Keratinocyte (primary cell): ENCODE measurements around the gene CTNND2. TPM values are rescaled to one million over a fixed set of nuclear protein-coding genes. Genes with fewer than 3 reads are reported as not detected.

ENCODE experiments used
- DNase-seq: peaks from one replicate; pipeline ENCODE4 v3.0.0-alpha.2; 2011; ENCODE audit warnings: low read depth, missing footprints, low spot score
- FAIRE-seq: peaks from 2 replicates; lab custom pipeline; 2011; peaks lifted over from hg19 to GRCh38; lab: Jason Lieb, UNC
- H2AFZ ChIP-seq: 2 replicates; pipeline ENCODE4 v1.6.0; 2012; ENCODE audit warnings: low read length, control low read depth, inconsistent platforms; ENCODE audit not compliant: control insufficient read depth
- H3K27ac ChIP-seq: 2 replicates; pipeline ENCODE4 v1.5.1; 2011; ENCODE audit warnings: low read length; ENCODE audit not compliant: control insufficient read depth, insufficient read depth
- H3K27me3 ChIP-seq: 3 replicates; pipeline ENCODE4 v1.6.0; 2011; ENCODE audit warnings: low read length; ENCODE audit not compliant: control insufficient read depth, insufficient read depth; ENCODE audit errors: extremely low read depth
- H3K36me3 ChIP-seq, 2 experiments: 2 replicates in 1 of 2; 3 replicates in 1 of 2; pipeline ENCODE4 v1.5.1; 2011; ENCODE audit warnings: low read length in 2 of 2, mild to moderate bottlenecking in 1 of 2; ENCODE audit not compliant: control insufficient read depth in 2 of 2, insufficient read depth in 2 of 2; ENCODE audit errors: extremely low read depth in 1 of 2
- H3K4me1 ChIP-seq: 3 replicates; pipeline ENCODE4 v1.5.1; 2011; ENCODE audit warnings: low read length; ENCODE audit not compliant: control insufficient read depth, insufficient read depth; ENCODE audit errors: extremely low read depth
- H3K4me2 ChIP-seq: 3 replicates; pipeline ENCODE4 v1.6.0; 2011; ENCODE audit warnings: low read depth, low read length; ENCODE audit not compliant: control insufficient read depth, insufficient read depth; ENCODE audit errors: extremely low read depth
- H3K4me3 ChIP-seq, 3 experiments: fragments of 200-600 bp in 1 of 3; sonication (generic) in 1 of 3; 2 replicates in 2 of 3; 3 replicates in 1 of 3; pipeline ENCODE4 v1.5.1; 2011 to 2016; ENCODE audit warnings: low read length in 3 of 3, mild to moderate bottlenecking in 3 of 3, control low read depth in 2 of 3, inconsistent platforms in 1 of 3, low read depth in 1 of 3, mixed read lengths in 1 of 3, mixed run types in 1 of 3, moderate library complexity in 1 of 3; ENCODE audit not compliant: control insufficient read depth in 2 of 3, insufficient read depth in 2 of 3; ENCODE audit errors: extremely low read depth in 1 of 3
- H3K79me2 ChIP-seq: 2 replicates; pipeline ENCODE4 v1.6.0; 2012; ENCODE audit warnings: low read length; ENCODE audit not compliant: control insufficient read depth, insufficient read depth
- H3K9ac ChIP-seq: 3 replicates; pipeline ENCODE4 v1.6.0; 2011; ENCODE audit warnings: low read length; ENCODE audit not compliant: control insufficient read depth, insufficient read depth; ENCODE audit errors: extremely low read depth
- H3K9me1 ChIP-seq: 3 replicates; pipeline ENCODE4 v1.6.0; 2011; ENCODE audit warnings: low read length; ENCODE audit not compliant: control insufficient read depth, insufficient read depth; ENCODE audit errors: extremely low read depth
- H3K9me3 ChIP-seq: 2 replicates; pipeline ENCODE4 v1.5.1; 2012; ENCODE audit warnings: low read depth, low read length; ENCODE audit not compliant: control insufficient read depth
- H4K20me1 ChIP-seq: 3 replicates; pipeline ENCODE4 v1.6.0; 2011; ENCODE audit warnings: low read length; ENCODE audit not compliant: control insufficient read depth, insufficient read depth; ENCODE audit errors: extremely low read depth
- EZH2 ChIP-seq: IDR thresholded peaks from one replicate; pipeline ENCODE4 v1.6.1; 2012; ENCODE audit warnings: inconsistent platforms, mild to moderate bottlenecking, low read length, moderate library complexity
- dilution Hi-C: fragments of 300-500 bp; cut with MboI; formaldehyde crosslinking; loops from one replicate; pipeline ENCODE4 v1.7.0; 2020; ENCODE audit warnings: low sequenced_read_pairs; ENCODE audit not compliant: extremely low pct_ligation_motif_present
- polyA plus RNA-seq, 5 experiments: library from polyadenylated mRNA; depleted of rRNA in 3 of 5; stranded (reverse) in 3 of 5; stranded (forward) in 1 of 5; unstranded in 1 of 5; fragments of >200 nt; gene quantifications; 1 replicate in 1 of 5; 2 replicates in 3 of 5; 3 replicates in 1 of 5; pipeline versions ENCODE4 v1.2.1 to v1.2.3, GENCODE V29; 2011 to 2012; ENCODE audit warnings: missing spikeins in 2 of 5, low read depth in 1 of 5, low replicate concordance in 1 of 5
- TF ChIP-seq, protein P1 (sequence below), 3 experiments: IDR thresholded peaks in 1 of 3; conservative IDR thresholded peaks in 1 of 3; optimal IDR thresholded peaks in 1 of 3; 2 replicates in 2 of 3; 3 replicates in 1 of 3; pipeline versions ENCODE3 to v1.5.1; 2011; ENCODE audit warnings: low read length in 3 of 3, mild to moderate bottlenecking in 3 of 3, moderate library complexity in 2 of 3, control low read depth in 1 of 3, inconsistent platforms in 1 of 3; ENCODE audit not compliant: insufficient read depth in 2 of 3; ENCODE audit errors: extremely low read depth in 1 of 3

The CTNND2 gene
- polyA plus RNA-seq, 1 donor (not counting 4 experiments of a cell fraction or from before 2014, with no cell fraction given): not detected

- no peak for DNase-seq
- Histone ChIP-seq H3K9ac (no peak overlapping the region), H3K27ac (no peak overlapping the region), H3K27me3 (no peaks in the 10 kb centered on the region), H3K36me3 (no peaks in the 10 kb centered on the region), H3K4me1 (no peaks in the 10 kb centered on the region), H4K20me1 (no peaks in the 10 kb centered on the region), H3K4me2 (no peak overlapping the region), H3K9me1 (no peaks in the 10 kb centered on the region), H3K4me3 (no peak overlapping the region), H3K9me3 (no peaks in the 10 kb centered on the region), H2AFZ (no peak overlapping the region), H3K79me2 (no peaks in the 10 kb centered on the region)
- dilution Hi-C loops: no loop called here
- FAIRE-seq: no peak
- TF ChIP-seq, protein P1, sequence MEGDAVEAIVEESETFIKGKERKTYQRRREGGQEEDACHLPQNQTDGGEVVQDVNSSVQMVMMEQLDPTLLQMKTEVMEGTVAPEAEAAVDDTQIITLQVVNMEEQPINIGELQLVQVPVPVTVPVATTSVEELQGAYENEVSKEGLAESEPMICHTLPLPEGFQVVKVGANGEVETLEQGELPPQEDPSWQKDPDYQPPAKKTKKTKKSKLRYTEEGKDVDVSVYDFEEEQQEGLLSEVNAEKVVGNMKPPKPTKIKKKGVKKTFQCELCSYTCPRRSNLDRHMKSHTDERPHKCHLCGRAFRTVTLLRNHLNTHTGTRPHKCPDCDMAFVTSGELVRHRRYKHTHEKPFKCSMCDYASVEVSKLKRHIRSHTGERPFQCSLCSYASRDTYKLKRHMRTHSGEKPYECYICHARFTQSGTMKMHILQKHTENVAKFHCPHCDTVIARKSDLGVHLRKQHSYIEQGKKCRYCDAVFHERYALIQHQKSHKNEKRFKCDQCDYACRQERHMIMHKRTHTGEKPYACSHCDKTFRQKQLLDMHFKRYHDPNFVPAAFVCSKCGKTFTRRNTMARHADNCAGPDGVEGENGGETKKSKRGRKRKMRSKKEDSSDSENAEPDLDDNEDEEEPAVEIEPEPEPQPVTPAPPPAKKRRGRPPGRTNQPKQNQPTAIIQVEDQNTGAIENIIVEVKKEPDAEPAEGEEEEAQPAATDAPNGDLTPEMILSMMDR (optimal IDR thresholded peaks at IDR 0.05 in 1 of 3, IDR thresholded peaks at IDR 0.05 in 1 of 3, conservative IDR thresholded peaks at IDR 0.05 in 1 of 3; ENCODE audit: extremely low read depth in 1 of 3, insufficient read depth in 2 of 3, low read length in 3 of 3): no peak
- TF ChIP-seq EZH2: no peak
Observed at GRCh38 chr5:11590475-11590874, 313.8 kb downstream of the CTNND2 start.

GRCh38 chr5:11588803-11589202 is 315.4 kb downstream of the CTNND2 start:
- Histone ChIP-seq H3K79me2 (no peaks in the 10 kb centered on the region), H3K9me1 (no peaks in the 10 kb centered on the region), H4K20me1 (no peaks in the 10 kb centered on the region), H3K4me2 (no peak overlapping the region), H3K4me1 (no peaks in the 10 kb centered on the region), H3K27ac (no peak overlapping the region), H3K9ac (no peak overlapping the region), H3K36me3 (no peaks in the 10 kb centered on the region), H3K9me3 (no peaks in the 10 kb centered on the region), H3K27me3 (no peaks in the 10 kb centered on the region), H2AFZ (no peak overlapping the region), H3K4me3 (no peak overlapping the region)
- dilution Hi-C loops: no loop called here
- FAIRE-seq: no peak
- DNase-seq: no peak
- TF ChIP-seq, protein P1 (optimal IDR thresholded peaks at IDR 0.05 in 1 of 3, IDR thresholded peaks at IDR 0.05 in 1 of 3, conservative IDR thresholded peaks at IDR 0.05 in 1 of 3; ENCODE audit: extremely low read depth in 1 of 3, insufficient read depth in 2 of 3, low read length in 3 of 3): no peak
- no peak for TF ChIP-seq EZH2
